Effector CD4-positive, alpha-beta T cell (primary cell): ENCODE data around the gene ADORA2A.

Experiments used
- DNase-seq: peaks from one replicate; pipeline ENCODE4 v3.0.0-alpha.2; 2020
- total RNA-seq: gene quantifications from one replicate; lab custom pipeline; 2026; lab: John Stamatoyannopoulos, UW

ADORA2A gene
- total RNA-seq, result 2.4 reads per million, percentile 7 among the genes with 10 or more reads in this experiment

DNA sequence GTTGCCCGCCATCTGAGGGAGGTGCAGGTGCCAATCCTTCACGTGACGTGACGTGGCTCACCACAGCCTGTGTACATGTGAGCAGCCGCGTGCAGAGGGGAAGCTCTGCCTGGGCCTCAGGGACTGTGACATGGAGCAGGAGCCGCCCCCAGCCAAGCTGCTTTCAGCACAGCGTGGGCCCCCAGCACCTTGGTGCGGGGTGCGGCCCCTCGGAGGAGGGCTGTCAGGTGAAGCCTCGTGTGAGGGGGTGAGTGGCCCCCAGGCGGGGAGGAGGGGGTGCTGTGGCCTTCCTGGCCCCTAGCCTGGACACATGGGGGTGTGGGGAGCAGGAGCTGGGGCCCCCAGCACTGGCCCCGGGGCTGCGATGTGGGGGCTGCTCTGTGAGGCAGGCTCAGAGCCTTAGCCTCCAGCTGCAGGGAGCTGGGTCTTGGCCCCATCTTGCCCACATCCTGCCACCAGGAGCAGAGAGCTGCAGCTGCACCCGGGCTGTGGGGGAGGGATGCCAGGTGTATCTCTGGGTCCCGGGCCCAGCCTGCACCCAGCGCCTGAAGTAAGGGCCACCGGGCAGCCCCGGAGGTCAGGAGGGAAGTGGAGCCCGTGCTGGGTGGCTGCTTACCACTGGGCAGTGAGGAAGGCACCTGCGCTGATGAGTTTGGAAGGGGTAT, at the start of gene ADORA2A:
Gene ADORA2A, plus strand, starts transcription at position 100 of the 665 bp plus-strand sequence. CDS start 5,806 bp downstream, outside the sequence.
- DNase-seq, result peak; percentile 82

DNA sequence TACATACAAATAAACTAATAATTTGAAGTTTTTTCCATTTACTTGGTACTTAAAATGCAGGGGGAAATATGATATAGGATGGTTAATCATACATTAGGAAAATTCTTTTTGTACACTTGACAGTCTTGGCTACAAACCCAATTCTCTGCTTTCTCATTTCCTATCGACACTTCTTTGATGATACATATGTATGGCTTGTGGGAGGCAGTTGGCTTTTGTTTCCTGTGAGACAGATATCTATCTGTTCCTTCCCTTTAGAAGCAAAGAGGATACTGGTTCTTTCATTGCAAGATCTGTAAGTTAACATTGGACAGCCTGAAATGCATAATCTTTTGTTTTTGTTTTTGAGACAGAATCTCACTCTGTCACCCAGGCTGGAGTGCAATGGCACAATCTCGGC, 47.9 kb upstream of the ADORA2A start:
- no peak for DNase-seq

DNA sequence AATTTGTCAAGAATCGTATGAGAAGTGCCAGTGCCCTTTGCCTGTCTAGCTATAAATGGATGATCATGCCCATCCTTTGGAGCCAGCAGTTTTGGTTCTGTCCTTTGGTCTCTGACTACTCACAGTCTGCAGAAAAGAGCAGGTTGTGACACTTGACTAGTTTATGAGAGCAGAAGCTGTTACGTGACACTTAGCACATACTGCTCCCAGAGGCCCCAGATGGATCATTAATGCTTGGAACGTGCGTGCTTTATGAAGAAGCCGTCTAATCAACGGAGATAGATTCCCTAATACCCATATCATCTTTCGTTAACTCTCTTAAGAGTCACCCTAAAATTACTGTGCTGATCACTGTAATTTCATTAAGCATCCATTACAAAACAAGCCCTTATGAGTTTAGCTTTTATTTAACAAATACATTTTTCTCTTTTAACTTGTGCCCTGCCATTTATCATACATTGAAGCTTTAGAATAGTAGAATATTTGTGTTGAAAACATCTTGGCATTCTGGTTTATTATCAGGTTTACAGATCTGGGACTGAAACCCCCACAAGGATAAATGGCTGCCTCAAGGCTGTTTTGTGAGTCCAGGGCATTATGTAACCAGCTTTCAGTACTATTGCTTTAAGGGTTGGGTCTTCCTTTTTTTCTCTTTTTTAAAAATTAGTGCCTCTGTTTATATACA, 47.0 kb upstream of the ADORA2A start:
- DNase-seq, result no peak

DNA sequence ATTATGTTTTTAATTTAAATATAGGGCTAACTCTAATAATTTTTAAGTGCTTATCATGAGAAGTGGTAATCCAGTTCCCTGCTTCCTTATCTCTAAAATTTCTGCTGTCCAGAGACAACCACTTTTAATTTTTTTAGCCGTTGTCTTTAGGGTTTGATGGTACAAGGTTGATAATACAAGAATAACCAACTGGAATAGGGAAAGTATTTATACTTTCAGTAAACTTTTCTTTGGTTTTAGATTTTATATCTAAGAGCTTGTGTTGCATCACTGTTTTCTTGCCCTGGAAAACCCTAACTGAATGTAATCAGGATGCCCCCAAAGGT, 46.5 kb upstream of the ADORA2A start:
- no peak for DNase-seq

DNA sequence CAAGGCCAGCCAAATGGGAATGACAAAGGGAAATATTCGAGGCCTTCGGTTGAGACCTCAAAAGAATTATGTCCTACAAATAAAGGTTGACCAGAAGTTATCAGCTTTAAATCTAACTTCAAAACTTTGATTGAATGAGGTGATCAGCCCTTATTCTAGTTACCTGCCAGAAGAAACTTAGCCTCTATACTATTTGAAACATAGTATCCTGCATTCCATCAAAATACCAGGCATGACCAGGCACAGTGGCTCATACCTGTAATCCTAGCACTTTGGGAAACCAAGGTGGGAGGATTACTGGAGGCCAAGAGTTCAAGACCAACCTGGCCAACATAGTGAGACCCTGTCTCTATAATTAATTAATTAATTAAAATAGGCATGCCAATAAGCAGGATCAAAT, 44.3 kb upstream of the ADORA2A start:
- no peak for DNase-seq

DNA sequence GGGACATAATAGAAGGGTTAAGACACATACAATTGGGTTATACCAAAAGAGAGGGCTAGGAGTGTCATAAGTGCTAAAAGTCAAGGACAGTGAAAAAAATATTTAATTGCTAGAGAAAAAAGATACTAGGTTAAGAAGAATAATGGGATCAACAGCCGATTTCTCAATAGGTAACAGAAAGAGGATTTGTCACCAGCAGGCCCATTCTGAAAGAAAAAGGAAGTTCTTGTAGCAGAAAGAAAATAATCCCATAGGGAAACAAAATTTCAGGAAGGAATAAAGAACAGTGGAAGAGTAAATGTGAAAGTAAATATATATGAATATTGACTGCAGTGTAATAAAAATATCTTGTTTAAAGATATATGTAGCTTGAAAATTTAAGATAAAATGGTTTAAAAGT, 43.3 kb upstream of the ADORA2A start:
- DNase-seq, result no peak

DNA sequence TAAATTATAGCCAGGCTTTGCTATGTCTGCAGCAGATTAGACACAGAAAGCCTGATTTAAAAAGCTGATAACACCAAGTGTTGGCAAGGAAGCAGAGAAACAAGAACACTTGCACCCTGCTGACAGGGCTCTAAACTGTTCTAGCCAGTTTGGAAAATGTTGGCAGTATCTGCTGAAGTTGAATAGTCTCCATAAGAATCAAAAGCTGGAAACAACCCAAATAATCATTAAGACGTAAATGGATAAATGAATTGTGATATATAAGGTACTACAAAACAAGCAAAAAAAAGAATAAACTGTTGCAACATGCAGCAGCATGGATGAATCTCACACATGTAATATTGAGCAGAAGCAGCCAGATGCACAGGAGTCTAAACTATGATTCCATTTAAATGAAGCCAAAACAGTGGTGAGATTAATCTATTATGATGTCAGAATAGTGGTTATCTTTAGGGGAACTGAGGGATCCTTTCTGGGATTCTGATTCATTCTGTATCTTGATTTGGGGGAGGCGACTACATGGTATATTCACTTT, 40.4 kb upstream of the ADORA2A start:
- no peak for DNase-seq

DNA sequence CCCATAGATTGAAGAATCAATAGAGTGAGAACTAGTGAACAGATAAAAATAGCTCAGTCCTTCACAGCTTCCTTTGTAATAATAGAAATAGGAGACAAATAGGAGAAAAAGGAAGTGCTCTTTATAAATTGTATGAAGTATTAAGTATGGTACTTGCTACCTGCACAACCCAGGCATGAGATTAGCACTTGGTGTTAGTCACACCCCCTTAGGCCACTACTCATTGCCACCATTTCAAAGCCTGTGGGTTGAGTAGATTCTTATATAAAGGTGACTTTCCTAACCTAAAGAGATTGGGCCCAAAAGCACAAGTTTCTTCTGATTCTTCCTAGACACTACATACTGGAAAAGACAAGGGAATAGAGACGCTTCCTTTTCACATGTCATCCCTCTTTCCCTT, 37.7 kb upstream of the ADORA2A start:
- no peak for DNase-seq

DNA sequence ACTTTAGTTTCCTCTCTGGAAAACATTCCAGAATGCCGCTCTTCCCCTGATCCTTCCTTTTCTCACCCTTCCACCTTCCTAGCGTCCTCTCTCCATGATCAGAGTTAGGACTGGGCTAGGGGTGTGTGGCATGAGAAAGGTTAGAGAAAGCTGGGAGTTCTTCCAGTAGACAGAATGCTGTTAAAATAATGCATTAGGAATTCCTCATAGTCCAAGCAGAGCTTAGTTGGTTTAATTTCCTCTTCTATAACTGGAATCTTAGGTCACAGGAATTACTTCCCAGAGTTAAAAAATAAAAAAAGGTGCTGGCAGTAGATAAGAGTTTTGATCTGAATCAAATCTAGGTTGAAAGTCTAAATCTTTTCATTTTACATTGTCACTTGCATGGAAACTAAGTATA, 37.2 kb upstream of the ADORA2A start:
- DNase-seq, result no peak

DNA sequence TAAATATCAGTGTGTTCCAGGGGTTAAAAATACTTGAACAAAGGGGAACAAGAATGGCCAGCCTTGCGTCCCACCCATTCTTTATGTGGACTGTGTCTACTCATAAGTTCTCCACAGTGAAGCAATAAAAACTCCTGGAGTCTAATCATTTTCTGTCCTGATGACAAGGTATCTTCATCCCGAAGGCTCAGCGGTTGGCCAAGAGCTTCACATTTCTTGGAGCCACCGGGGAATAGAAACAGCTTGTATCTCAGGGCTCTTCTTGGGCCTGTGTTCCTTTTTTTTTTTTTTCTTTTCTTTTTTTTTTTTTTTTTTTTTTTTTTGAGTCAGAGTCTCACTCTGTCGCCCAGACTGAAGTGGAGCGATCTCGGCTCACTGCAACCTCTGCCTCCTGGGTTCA, 36.8 kb upstream of the ADORA2A start:
- no peak for DNase-seq

DNA sequence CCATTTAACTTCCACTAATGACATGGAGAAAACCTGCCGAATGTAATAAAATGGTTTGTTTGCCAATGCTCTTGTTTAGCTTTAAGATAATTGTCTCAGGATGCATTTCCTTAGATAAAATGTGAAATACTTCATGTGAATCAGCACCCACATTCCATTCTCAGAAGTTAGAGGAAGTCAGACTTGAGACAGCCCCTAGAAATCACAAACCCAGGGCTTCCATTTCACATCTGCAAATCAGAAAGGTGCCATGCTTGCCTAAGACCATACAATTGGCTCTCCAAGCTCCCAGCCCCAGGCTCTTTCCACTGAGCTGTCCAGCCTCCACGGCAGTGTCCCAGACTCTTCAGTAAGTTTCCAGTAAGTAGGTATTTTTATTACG, 35.6 kb upstream of the ADORA2A start:
- DNase-seq, result no peak

DNA sequence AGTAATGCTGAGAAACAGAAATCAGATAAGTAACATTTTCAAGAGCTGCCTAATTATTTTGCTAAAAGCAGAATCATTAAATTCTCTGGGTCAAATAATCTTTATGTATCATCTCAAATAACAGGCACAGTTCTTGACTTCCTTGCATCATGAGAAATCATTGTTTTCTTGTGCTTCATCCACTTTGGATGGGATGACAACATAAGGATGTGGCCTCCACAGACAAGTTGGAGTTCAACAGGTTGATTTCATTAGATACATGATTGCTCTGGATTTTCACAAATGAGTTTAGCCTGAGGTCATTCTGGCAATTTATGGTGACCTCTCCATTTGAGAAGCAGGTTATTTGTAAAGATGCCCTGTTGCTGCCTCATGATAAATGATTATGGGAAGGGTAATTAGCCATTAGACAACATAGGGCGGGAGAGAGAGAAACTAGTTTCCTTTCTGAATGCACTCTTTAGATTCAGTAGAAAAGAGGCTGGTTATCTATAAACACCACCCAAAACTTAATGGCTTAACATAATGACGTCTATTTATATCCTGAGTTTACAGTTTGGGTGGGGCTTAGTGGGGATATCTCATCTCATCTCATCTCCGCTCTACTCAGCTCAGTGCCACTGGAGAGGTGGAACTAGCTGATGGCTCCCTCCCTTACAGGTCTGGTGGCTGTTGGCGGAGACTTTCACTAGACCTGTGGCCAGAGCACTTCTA, 35.0 kb upstream of the ADORA2A start:
- no peak for DNase-seq

DNA sequence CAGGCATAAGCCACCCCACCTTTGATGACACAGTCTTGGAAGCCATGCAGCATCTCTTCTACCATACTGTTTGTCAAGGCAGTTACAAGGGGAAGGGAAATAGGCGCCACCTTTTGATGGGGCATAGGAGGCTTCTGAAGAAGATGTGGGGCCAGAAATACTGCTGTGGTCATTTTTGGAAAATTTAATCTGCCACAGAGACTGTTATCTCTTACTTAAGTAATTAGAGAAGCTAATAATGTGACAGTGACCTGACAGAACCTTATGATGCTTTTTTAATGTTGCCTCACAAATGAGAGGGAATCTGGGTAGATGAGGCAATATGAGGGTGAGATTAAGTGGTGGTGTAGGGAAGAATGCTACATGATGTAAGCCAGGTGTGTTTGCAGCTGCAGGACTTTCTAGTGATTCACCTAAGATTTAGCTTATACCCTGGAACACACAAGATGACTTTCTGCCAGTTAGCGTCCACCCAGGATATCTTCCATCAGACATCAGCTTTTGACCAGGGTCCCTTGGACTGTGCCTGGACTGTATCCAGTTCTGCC, 34.3 kb upstream of the ADORA2A start:
- no peak for DNase-seq

DNA sequence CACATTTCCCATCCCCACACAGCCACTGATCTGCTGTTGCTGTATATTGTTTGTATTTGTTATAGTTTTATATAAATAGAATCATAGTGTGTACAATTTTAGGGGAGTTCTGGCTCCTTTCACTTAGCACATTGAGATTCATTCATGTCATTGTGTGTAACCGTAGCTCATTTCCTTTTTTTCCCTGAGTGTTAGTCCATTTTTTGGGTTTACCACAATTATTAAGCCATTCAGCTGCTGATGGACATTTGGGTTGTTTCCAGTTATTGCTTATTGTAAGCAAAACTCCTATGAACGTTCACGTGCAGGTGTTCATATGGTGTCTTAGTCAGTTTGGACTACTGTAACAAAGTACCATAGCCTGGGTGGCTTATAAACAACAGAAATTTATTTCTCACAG, 33.6 kb upstream of the ADORA2A start:
- no peak for DNase-seq

DNA sequence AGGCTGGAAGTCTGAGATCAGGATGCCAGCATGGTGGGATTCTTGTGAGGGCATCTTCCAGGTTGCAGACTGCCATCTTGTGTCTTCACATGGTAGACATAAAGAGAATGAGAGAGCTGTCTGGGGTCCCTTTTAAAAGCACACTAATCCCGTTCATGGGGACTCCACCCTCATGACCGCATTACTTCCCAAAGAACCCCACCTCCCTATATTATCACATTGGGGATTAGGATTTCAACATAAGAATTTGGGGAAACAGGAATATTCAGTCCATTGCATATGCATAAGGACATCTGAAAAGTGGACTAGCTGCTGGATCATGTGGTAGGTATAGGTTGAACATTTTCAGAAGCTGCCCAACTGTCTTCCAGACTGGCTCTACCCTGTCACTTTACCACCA, 33.1 kb upstream of the ADORA2A start:
- DNase-seq, result no peak

DNA sequence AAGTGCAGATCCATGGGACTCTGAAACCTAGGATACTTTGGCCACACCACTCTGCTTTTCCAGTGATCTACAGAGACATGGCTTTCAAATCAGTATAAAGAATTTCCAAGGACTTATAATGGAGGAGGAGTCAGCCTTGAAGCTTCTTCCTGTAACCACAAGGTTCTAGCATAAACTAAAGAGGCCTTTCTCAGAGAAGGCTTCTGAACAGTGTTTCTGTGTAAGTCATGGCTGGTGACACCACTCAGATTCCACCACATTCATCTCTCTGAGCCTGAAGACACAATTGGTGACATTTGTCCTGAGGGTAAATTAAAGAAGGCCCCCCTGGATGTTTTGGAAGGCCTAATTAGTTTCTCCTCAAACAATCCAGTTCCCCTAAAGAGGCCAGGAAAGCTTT, 29.0 kb upstream of the ADORA2A start:
- DNase-seq, result no peak

DNA sequence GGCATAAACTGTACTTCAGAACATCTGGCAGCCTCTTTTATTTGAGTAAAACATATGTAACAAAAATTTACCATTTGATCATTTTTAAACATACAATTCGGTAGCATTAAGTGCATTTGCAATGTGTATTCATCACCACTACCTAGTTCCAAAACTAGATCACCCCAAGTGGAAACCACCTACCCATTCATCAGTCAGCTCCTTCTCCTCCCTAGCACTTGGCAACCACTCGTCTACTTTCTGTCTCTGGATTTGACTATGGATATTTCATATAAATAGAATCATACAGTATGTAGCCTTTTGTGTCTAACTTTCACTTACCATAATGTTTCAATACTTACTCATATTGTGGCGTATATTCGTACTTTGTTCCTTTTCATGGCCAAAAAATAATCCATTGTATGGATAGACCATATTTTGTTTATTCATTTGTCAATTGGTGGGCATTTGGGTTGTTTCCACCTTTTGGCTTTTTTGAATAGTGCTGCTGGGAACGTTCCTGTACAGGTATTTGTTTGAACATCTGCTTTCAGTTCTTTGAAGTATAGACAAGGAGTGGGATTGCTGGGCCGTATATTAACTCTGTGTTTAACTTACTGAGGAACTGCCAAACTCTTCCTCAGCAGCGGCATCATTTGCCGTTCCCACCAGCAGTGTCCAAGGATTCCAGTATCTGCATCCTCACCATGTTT, 27.2 kb upstream of the ADORA2A start:
- DNase-seq, result no peak

DNA sequence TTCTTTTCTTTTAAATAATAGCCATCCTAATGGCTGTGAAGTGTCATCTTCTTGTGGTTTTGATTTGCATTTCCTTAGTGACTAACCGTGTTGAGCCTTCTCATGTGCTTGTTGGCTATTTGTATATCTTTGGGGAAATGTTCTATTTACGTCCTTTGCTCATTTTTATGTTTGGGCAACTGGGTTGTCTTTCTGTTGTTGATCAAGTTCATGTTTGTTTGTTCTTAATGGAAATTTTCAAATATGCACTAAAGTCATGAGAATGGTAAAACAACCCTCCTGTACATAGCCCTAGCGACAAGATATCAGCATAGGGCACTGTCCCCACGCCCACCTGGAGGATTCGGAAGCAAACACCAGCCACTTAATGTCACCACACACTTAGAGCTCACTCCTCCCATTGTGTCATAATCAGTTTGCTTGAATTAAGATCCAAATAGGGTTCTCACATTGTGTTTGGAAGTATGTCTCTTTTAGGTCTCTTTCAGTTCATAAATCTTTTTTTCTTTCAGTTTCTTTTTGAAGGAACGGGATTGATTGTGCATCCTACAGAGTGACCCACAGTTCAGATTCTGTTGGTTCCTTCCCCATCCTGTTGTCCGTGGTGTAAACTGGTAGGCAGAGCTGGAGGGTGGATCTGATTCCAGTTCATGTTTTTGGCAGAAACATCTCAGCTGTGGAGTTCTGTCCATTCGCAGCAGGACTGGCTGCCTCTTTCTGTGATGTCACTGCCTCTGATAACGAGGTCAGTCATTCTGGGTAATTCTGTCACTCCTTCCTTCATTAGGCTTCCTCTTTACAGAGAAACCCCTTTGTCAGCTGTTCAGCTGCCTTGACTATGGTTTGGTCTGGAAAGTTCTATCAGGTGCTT, 26.4 kb upstream of the ADORA2A start:
- no peak for DNase-seq

DNA sequence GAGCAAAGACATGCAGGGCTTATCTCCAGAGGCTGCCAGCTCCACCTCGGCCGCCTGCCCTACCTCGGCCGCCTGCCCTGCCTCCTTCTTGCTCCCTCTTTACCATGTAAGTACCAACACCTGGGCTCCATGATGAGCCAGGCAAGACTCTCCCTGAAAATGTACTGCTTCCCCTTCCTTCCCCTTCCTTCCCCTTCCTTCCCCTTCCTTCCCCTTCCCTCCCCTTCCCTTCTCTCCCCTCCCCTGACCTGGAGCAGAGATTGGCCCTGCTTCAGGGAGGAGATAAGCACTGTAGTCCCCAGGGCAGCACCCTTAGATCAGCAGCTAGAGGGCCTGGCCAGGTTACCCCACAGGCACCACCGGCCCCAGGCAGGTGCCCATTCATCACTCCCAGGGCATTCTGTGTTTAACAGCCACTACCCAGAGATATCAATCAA, 25.4 kb upstream of the ADORA2A start:
- DNase-seq, result no peak

DNA sequence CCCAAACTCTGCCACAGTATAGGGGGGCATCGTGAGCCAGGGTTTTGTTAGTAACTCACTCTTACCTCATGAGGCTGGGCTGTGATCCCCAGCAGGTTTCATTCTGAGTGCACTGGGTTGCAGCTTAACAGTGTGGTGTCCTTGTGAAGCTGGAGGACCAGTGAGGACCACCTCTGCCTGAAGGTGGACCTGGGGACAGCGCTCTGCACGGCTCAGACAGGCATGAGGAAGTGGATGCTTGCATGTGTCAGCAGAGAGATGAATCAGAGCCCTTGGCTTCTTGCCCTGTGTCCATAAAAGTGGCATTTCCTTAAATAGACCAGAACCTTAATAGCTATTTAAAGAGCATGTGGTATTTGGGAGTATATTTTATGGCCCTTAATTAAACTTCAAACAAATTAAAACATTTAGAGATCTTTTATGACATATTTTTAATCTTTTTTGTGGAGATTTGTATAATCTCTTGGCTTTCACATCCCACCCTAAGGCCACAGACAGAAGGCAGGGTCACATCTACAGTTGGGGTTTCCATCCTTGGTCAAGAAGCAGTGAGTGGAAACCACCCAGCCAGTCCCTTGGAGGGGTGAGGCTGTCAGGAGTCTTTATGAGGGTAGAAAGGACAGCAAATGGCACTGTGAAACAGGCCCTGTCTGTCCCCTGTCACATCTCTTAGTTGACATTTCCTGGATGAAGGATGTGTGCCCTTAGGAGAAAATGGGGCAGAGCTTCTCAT, 24.8 kb upstream of the ADORA2A start:
- DNase-seq, result no peak

DNA sequence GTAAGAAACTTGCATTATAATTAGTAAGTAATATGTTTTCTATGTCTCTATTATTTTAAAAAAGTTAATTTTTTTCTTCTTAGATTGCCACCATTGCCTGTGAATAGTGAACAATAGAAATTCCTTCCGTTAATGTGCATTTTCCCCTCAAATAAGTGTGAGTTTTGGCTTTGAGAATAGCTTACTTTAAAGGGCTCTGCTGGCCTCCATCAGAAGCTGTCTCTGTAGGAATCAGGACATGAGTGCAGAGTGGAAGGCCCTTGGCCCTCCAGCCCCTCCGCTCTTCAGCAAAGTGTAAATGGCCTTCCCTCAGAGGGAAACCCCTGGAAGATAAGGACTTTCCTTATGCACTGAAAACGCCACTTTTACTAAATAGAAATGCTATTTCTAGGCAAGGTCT, 24.1 kb upstream of the ADORA2A start:
- no peak for DNase-seq
